Suprapubic skin (tissue), 4 donors: ENCODE data around the gene GPRIN1.

Experiments used
- EP300 ChIP-seq: sonication (generic); formaldehyde crosslinking; IDR thresholded peaks from one replicate; pipeline ENCODE4 v1.6.1; 2017; ENCODE audit warnings: antibody characterized with exemption
- POLR2A ChIP-seq, 2 donors: fragments of 450-650 bp; IDR thresholded peaks; one replicate each; pipeline ENCODE4 v1.6.1; 2017; ENCODE audit warnings: antibody characterized with exemption in 2 of 2, mild to moderate bottlenecking in 2 of 2, moderate library complexity in 2 of 2
- POLR2AphosphoS5 ChIP-seq, 3 donors: sonication (generic); formaldehyde crosslinking; IDR thresholded peaks; one replicate each; pipeline ENCODE4 v1.6.1; 2017; ENCODE audit warnings: antibody characterized with exemption in 3 of 3
- TF ChIP-seq, protein P1 (sequence below), 2 donors: fragments of 200-600 bp in 1 of 2; fragments of 450-650 bp in 1 of 2; sonication (generic) in 1 of 2; IDR thresholded peaks; one replicate each; pipeline ENCODE4 v1.5.1; 2016 to 2019; ENCODE audit warnings: antibody characterized with exemption in 2 of 2, mild to moderate bottlenecking in 1 of 2, moderate library complexity in 1 of 2

DNA sequence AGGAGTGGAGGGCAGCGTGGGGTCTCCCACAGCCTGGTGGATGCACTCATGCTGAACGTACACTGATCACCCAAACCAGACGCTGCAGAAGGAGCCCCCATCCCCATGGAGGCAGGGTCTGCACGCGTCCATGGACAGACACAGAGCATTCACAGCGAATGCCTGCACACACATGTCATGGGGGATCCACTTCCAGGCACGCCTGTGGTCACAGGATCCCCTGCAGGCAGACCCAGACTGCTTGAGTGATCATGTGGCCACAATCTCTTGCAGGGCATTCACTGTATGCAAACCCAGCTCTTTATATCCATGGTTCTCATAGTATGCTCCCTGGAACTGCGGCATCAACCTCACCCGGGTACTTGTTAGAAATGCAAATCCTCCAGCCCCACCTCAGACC, 15.0 kb upstream of the GPRIN1 start:
- TF ChIP-seq, protein P1, sequence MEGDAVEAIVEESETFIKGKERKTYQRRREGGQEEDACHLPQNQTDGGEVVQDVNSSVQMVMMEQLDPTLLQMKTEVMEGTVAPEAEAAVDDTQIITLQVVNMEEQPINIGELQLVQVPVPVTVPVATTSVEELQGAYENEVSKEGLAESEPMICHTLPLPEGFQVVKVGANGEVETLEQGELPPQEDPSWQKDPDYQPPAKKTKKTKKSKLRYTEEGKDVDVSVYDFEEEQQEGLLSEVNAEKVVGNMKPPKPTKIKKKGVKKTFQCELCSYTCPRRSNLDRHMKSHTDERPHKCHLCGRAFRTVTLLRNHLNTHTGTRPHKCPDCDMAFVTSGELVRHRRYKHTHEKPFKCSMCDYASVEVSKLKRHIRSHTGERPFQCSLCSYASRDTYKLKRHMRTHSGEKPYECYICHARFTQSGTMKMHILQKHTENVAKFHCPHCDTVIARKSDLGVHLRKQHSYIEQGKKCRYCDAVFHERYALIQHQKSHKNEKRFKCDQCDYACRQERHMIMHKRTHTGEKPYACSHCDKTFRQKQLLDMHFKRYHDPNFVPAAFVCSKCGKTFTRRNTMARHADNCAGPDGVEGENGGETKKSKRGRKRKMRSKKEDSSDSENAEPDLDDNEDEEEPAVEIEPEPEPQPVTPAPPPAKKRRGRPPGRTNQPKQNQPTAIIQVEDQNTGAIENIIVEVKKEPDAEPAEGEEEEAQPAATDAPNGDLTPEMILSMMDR (IDR thresholded peaks at IDR 0.05): no peak
- TF ChIP-seq POLR2AphosphoS5 (IDR thresholded peaks at IDR 0.05) (no peak), POLR2A (IDR thresholded peaks at IDR 0.05) (no peak), EP300 (no peak)
